HEK293 (cell line): ENCODE data around the gene PPP1R3F.
A peak's percentile ranks its signal among the peaks of the same experiment; 100 is the strongest.

ENCODE experiments used
- EGR2 ChIP-seq: fragments of 450-650 bp; formaldehyde crosslinking; IDR thresholded peaks from 2 replicates; pipeline ENCODE4 v1.5.1; 2016; ENCODE audit warnings: low read depth, missing biosample characterization, missing genetic modification characterization
- GFI1B ChIP-seq: fragments of 450-650 bp; formaldehyde crosslinking; IDR thresholded peaks from 2 replicates; pipeline ENCODE4 v1.5.1; 2016; ENCODE audit warnings: missing biosample characterization, missing genetic modification characterization
- KLF17 ChIP-seq: fragments of 450-650 bp; formaldehyde crosslinking; IDR thresholded peaks from 2 replicates; pipeline ENCODE4 v1.5.1; 2016; ENCODE audit warnings: missing biosample characterization, missing genetic modification characterization
- KLF7 ChIP-seq: fragments of 450-650 bp; formaldehyde crosslinking; IDR thresholded peaks from 2 replicates; pipeline ENCODE4 v1.5.1; 2016; ENCODE audit warnings: missing biosample characterization, missing genetic modification characterization, borderline replicate concordance
- MYNN ChIP-seq: fragments of 450-650 bp; formaldehyde crosslinking; IDR thresholded peaks from 2 replicates; pipeline ENCODE4 v1.5.1; 2016; ENCODE audit warnings: missing biosample characterization, missing genetic modification characterization, borderline replicate concordance
- RBAK ChIP-seq: fragments of 450-650 bp; formaldehyde crosslinking; IDR thresholded peaks from 2 replicates; pipeline ENCODE4 v1.5.1; 2016; ENCODE audit warnings: missing biosample characterization, missing genetic modification characterization
- SCRT1 ChIP-seq: fragments of 450-650 bp; formaldehyde crosslinking; IDR thresholded peaks from 2 replicates; pipeline ENCODE4 v1.5.1; 2016; ENCODE audit warnings: missing biosample characterization, missing genetic modification characterization, borderline replicate concordance
- SETDB1 ChIP-seq: IDR thresholded peaks from one replicate; pipeline ENCODE4 v1.6.1; 2017; ENCODE audit warnings: mild to moderate bottlenecking, low read length, moderate library complexity, mixed read lengths; ENCODE audit not compliant: insufficient read length
- TCF7L2 ChIP-seq: IDR thresholded peaks from 2 replicates; pipeline ENCODE4 v1.6.1; 2011; ENCODE audit warnings: low read depth, mild to moderate bottlenecking, inconsistent platforms, low read length, moderate library complexity, borderline replicate concordance
- ZBTB11 ChIP-seq: fragments of 450-650 bp; formaldehyde crosslinking; conservative IDR thresholded peaks from 2 replicates; pipeline ENCODE4 v1.5.1; 2016; ENCODE audit warnings: low read depth, missing biosample characterization, missing genetic modification characterization
- ZBTB20 ChIP-seq: fragments of 450-650 bp; formaldehyde crosslinking; IDR thresholded peaks from 2 replicates; pipeline ENCODE4 v1.5.1; 2016; ENCODE audit warnings: missing biosample characterization, missing genetic modification characterization
- ZEB2 ChIP-seq: fragments of 450-650 bp; formaldehyde crosslinking; IDR thresholded peaks from 2 replicates; pipeline ENCODE4 v1.5.1; 2016; ENCODE audit warnings: missing biosample characterization, missing genetic modification characterization
- ZFHX2 ChIP-seq: fragments of 450-650 bp; formaldehyde crosslinking; conservative IDR thresholded peaks from 2 replicates; pipeline ENCODE4 v1.5.1; 2016; ENCODE audit warnings: missing biosample characterization, missing genetic modification characterization
- ZNF157 ChIP-seq: fragments of 450-650 bp; formaldehyde crosslinking; IDR thresholded peaks from 2 replicates; pipeline ENCODE4 v1.5.1; 2016; ENCODE audit warnings: missing biosample characterization, missing genetic modification characterization
- ZNF211 ChIP-seq: fragments of 450-650 bp; formaldehyde crosslinking; IDR thresholded peaks from 2 replicates; pipeline ENCODE4 v1.5.1; 2016; ENCODE audit warnings: low read depth, missing biosample characterization, missing genetic modification characterization
- ZNF248 ChIP-seq: fragments of 450-650 bp; formaldehyde crosslinking; IDR thresholded peaks from 2 replicates; pipeline ENCODE4 v1.5.1; 2017; ENCODE audit warnings: missing biosample characterization, missing genetic modification characterization
- ZNF341 ChIP-seq: fragments of 450-650 bp; formaldehyde crosslinking; IDR thresholded peaks from 2 replicates; pipeline ENCODE4; 2016; ENCODE audit warnings: low read depth, missing biosample characterization, missing genetic modification characterization
- ZNF350 ChIP-seq: fragments of 450-650 bp; formaldehyde crosslinking; IDR thresholded peaks from 2 replicates; pipeline ENCODE4 v1.5.0; 2017; ENCODE audit warnings: missing biosample characterization, mild to moderate bottlenecking, missing genetic modification characterization
- ZNF488 ChIP-seq: fragments of 450-650 bp; formaldehyde crosslinking; IDR thresholded peaks from 2 replicates; pipeline ENCODE4 v1.5.1; 2016; ENCODE audit warnings: missing biosample characterization, missing genetic modification characterization
- ZNF548 ChIP-seq: fragments of 450-650 bp; formaldehyde crosslinking; IDR thresholded peaks from 2 replicates; pipeline ENCODE4 v1.5.1; 2016; ENCODE audit warnings: missing biosample characterization, missing genetic modification characterization
- ZNF555 ChIP-seq: fragments of 450-650 bp; formaldehyde crosslinking; conservative IDR thresholded peaks from 2 replicates; pipeline ENCODE4 v1.5.1; 2017; ENCODE audit warnings: missing biosample characterization, mild to moderate bottlenecking, missing genetic modification characterization, inconsistent platforms
- ZNF658 ChIP-seq: fragments of 450-650 bp; formaldehyde crosslinking; IDR thresholded peaks from 2 replicates; pipeline ENCODE4; 2016; ENCODE audit warnings: missing biosample characterization, missing genetic modification characterization
- ZNF76 ChIP-seq: fragments of 450-650 bp; formaldehyde crosslinking; IDR thresholded peaks from 2 replicates; pipeline ENCODE4; 2016; ENCODE audit warnings: low read depth, missing biosample characterization, missing genetic modification characterization, borderline replicate concordance
- ZNF768 ChIP-seq: fragments of 450-650 bp; formaldehyde crosslinking; IDR thresholded peaks from 2 replicates; pipeline ENCODE4 v1.5.1; 2018; ENCODE audit warnings: missing biosample characterization, mild to moderate bottlenecking, missing genetic modification characterization
- ZNF791 ChIP-seq: fragments of 450-650 bp; formaldehyde crosslinking; IDR thresholded peaks from 2 replicates; pipeline ENCODE4 v1.5.1; 2016; ENCODE audit warnings: missing biosample characterization, missing genetic modification characterization
- TF ChIP-seq, protein P1 (sequence below): fragments of 450-650 bp; formaldehyde crosslinking; IDR thresholded peaks from 2 replicates; pipeline ENCODE4 v1.5.1; 2016; ENCODE audit warnings: missing biosample characterization, missing genetic modification characterization
- TF ChIP-seq, protein P2 (sequence below): fragments of 450-650 bp; formaldehyde crosslinking; IDR thresholded peaks from 2 replicates; pipeline ENCODE4 v1.5.1; 2017; ENCODE audit warnings: missing biosample characterization, missing genetic modification characterization
- TF ChIP-seq, protein P3 (sequence below): fragments of 450-650 bp; formaldehyde crosslinking; IDR thresholded peaks from 2 replicates; pipeline ENCODE4 v1.5.1; 2016; ENCODE audit warnings: missing biosample characterization, missing genetic modification characterization
- TF ChIP-seq, protein P4 (sequence below): fragments of 450-650 bp; formaldehyde crosslinking; IDR thresholded peaks from 2 replicates; pipeline ENCODE4 v1.5.1; 2016; ENCODE audit warnings: missing biosample characterization, missing genetic modification characterization, borderline replicate concordance

PPP1R3F gene

GRCh38 chrX:49269010-49269766 lies 405 bp upstream of the PPP1R3F start (continued):
- TF ChIP-seq KLF17 (tag by site-specific recombination) (no peak), RBAK (tag by site-specific recombination) (no peak), ZNF248 (no peak), GFI1B (tag by site-specific recombination) (no peak), ZNF211 (tag by site-specific recombination) (no peak), ZFHX2 (tag by site-specific recombination) (peak; percentile 99), MYNN (tag by site-specific recombination) (no peak), ZNF76 (tag by site-specific recombination) (peak; percentile 73; the same call in 1 of the 2 replicates), ZNF157 (tag by site-specific recombination) (no peak), ZBTB20 (no peak; the same call in 1 of the 2 replicates), ZNF791 (no peak), TCF7L2 (no peak), ZNF658 (tag by site-specific recombination) (no peak), ZNF350 (tag by site-specific recombination) (no peak), KLF7 (tag by site-specific recombination) (peak; percentile 25; the same call in 1 of the 2 replicates), EGR2 (tag by site-specific recombination) (peak; percentile 98), ZNF488 (tag by site-specific recombination) (no peak), SCRT1 (tag by site-specific recombination) (no peak), ZNF768 (tag by site-specific recombination) (no peak), ZNF555 (tag by site-specific recombination) (no peak), ZBTB11 (no peak), SETDB1 (no peak), ZNF548 (no peak), ZEB2 (peak; percentile 61; the same call in 1 of the 2 replicates), ZNF341 (tag by site-specific recombination) (peak; percentile 96)
- TF ChIP-seq, protein P1, sequence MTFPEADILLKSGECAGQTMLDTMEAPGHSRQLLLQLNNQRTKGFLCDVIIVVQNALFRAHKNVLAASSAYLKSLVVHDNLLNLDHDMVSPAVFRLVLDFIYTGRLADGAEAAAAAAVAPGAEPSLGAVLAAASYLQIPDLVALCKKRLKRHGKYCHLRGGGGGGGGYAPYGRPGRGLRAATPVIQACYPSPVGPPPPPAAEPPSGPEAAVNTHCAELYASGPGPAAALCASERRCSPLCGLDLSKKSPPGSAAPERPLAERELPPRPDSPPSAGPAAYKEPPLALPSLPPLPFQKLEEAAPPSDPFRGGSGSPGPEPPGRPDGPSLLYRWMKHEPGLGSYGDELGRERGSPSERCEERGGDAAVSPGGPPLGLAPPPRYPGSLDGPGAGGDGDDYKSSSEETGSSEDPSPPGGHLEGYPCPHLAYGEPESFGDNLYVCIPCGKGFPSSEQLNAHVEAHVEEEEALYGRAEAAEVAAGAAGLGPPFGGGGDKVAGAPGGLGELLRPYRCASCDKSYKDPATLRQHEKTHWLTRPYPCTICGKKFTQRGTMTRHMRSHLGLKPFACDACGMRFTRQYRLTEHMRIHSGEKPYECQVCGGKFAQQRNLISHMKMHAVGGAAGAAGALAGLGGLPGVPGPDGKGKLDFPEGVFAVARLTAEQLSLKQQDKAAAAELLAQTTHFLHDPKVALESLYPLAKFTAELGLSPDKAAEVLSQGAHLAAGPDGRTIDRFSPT (tag by site-specific recombination) = peak; percentile 58; the same call in 1 of the 2 replicates
- TF ChIP-seq, protein P2, sequence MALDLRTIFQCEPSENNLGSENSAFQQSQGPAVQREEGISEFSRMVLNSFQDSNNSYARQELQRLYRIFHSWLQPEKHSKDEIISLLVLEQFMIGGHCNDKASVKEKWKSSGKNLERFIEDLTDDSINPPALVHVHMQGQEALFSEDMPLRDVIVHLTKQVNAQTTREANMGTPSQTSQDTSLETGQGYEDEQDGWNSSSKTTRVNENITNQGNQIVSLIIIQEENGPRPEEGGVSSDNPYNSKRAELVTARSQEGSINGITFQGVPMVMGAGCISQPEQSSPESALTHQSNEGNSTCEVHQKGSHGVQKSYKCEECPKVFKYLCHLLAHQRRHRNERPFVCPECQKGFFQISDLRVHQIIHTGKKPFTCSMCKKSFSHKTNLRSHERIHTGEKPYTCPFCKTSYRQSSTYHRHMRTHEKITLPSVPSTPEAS (tag by site-specific recombination) = no peak
- TF ChIP-seq, protein P3, sequence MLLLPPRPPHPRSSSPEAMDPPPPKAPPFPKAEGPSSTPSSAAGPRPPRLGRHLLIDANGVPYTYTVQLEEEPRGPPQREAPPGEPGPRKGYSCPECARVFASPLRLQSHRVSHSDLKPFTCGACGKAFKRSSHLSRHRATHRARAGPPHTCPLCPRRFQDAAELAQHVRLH (tag by site-specific recombination) = peak; percentile 97
- TF ChIP-seq, protein P4, sequence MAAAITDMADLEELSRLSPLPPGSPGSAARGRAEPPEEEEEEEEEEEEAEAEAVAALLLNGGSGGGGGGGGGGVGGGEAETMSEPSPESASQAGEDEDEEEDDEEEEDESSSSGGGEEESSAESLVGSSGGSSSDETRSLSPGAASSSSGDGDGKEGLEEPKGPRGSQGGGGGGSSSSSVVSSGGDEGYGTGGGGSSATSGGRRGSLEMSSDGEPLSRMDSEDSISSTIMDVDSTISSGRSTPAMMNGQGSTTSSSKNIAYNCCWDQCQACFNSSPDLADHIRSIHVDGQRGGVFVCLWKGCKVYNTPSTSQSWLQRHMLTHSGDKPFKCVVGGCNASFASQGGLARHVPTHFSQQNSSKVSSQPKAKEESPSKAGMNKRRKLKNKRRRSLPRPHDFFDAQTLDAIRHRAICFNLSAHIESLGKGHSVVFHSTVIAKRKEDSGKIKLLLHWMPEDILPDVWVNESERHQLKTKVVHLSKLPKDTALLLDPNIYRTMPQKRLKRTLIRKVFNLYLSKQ (tag by site-specific recombination) = no peak
